Measurements from ENCODE around the gene GLT1D1.
A peak's percentile ranks its signal among the peaks of the same experiment; 100 is the strongest.

Gene GLT1D1

GRCh38 chr12:128969480-128970055 is 116.3 kb downstream of the GLT1D1 start:
- DNase-seq = peak; percentile 92

- DNase-seq = no peak
These were observed 116.8 kb downstream of the GLT1D1 start for GRCh38 chr12:128970110-128970509.

DNA sequence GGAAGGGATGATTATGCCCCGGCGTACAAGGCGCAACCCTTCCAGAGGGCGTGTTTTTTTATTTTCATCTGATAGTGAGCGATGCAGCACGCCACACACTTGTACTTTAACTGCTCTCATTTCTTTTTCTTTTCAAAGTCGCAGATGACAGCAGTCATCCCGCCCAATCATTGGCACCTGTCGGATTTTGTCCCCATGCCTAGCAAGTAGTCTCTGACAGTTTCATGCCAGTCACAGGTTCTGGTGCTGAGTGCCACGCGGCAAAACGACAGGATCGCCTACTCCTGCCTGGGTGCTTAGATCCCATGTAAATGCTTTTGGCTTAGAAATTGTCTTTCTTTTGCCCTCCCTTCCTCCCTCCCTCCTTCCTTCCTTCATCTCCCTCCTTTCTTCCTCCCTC is 117.7 kb downstream of the GLT1D1 start:
- DNase-seq = no peak

GRCh38 chr12:128971802-128972201 is 118.5 kb downstream of the GLT1D1 start:
- DNase-seq = peak; percentile 91

DNA sequence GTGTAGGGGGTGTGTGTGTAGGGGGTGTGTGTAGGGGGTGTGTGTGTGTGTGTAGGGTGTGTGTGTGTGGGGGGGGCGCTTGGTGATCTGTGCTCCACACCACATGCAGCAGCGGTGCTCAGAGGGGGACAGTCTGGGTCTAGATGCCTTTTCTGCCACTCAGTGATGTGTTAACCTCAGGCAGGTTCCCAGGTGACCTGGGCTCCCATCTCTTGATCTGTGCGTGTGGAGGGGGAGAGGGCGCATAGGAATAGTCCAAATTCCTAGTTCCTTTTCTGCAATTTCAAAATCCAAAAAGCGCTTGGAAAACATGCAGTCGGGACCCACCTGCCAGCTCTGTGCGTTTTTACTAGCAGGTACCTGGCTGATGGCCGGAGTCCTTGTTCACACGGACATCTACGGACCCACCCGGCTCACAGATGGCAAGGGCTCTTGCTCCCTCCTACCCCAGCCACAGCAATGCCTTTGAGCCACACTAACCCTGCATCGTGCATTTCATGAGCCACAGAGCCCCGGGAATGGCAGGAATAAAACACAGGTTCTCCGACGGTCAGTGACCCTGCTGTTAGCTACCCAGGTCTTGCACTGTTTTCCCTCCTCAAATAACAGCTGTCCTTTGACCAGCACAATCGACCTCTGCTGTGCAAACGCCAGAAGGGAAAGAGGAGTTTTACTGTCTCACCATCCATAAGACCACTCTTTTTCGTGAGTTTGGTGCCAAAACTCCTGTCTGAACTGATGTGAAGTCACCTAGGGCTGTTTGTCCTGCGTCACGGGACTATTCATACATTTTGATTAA is 120.8 kb downstream of the GLT1D1 start:
- no peak for DNase-seq

GRCh38 chr12:128974881-128975280 is 121.6 kb downstream of the GLT1D1 start:
- DNase-seq = no peak

DNA sequence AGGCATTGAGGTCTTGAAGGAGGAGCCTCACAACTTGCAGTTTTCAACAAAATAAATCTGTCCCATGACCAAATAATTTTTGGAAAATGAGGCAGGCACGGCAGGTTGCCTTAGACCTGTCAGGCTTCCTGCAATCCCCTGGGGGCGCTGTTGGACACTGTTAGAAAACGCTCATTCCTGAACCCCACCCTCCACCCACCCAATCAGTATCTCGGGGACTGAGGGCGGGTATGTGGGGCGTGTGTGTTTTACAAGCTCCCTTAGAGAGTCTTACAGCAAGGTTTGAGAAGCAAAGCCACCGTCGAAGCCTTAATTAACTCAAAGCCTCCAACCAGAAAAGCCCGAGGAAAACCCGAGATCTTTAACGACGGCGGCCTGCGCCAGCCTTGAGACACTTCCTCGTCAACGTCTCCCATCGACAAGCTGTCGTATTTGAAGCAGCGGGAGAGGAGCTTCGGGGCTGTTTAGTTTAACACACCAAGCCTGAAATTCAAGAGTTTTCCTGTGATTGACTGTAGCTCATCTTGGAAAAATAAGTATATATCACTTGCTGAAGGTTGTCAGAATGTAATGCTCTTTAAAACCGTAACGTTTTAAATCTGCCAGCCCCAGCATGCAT is 123.0 kb downstream of the GLT1D1 start:
- no peak for DNase-seq

- DNase-seq = peak; percentile 10
These were observed 124.2 kb downstream of the GLT1D1 start for GRCh38 chr12:128977441-128977840.

- DNase-seq = no peak
These were observed 124.8 kb downstream of the GLT1D1 start for GRCh38 chr12:128978067-128978466.

GRCh38 chr12:128980623-128981022 is 127.3 kb downstream of the GLT1D1 start:
- DNase-seq = no peak

DNA sequence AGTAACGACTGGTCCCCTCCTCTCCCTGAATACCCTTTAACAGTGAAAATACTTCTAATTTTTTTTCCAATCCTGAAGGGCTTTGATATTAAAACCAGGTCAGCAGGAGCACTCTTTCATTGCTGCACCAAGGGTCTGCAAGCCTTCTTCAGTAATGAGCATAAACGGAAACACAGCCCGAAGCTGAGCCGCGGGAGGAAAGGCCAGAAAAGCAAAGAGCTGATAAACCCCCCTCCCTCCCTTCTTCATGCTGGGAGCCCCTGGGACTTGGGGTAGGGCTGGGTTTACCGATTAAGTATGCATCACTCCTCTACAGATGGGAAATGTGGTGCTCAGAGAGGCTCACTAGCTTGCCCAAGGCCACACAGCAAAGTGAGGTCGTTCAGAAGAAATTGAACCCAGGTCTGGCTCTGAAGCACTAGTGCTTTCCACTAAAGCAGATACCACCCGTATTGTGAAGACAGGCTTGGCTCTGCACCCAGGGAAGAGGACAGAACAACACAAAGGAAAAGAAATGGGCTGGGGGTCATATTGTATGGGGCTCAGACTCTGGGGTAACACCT is 128.8 kb downstream of the GLT1D1 start:
- DNase-seq = no peak

DNA sequence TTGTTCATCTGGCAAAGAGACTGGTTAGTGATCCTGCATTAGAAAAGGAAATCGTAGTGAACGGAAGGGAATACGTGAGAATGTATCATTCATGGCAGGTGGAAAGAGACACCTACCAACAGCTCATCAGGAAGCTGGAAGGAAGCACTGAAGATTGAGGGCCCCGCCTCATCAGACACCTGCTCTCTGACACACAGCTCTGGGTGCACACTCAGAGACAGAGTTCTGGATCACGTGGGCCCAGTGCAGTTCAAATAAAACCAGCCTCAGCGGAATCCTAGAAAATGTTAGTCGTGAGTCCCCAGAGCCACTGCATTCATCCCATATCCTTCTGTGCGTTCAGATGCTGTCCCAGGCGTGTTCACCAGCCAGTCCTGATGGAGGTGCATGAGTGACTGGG is 129.7 kb downstream of the GLT1D1 start:
- no peak for DNase-seq

DNA sequence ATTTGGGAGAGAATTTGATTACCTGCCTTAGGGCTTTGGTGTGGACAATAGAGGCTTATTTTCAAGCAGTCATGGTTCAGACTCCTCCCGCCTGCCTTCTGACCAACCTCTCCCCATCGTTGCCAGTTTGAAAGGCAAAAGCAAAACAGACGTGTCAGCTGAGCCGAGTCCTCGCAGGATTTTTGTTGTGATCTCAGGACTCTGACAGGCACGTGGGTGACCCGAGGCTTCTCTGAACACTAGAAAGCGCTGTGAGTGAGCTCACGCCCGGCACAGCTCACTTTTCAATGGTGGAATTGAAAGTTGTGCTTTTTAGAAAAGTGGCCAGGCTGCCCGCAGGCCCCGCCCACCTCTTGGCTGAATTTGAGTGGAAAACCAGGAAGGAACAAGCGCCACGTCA is 130.1 kb downstream of the GLT1D1 start:
- no peak for DNase-seq

DNA sequence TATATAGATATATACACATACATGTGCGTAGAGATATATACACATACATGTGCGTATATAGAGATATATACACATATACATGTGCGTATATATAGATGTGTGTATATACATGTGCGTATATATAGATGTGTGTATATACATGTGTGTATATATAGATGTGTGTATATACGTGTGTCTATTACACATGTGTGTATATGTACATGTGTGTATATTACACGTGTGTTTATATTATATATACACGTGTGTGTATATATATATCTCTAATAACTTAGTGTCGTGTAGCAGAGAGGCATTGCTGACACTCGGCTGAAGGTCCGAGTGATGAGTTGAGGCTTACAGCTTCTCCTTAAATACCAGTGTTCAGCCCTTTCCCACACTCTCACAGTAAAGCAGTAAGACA is 133.7 kb downstream of the GLT1D1 start:
- no peak for DNase-seq

DNA sequence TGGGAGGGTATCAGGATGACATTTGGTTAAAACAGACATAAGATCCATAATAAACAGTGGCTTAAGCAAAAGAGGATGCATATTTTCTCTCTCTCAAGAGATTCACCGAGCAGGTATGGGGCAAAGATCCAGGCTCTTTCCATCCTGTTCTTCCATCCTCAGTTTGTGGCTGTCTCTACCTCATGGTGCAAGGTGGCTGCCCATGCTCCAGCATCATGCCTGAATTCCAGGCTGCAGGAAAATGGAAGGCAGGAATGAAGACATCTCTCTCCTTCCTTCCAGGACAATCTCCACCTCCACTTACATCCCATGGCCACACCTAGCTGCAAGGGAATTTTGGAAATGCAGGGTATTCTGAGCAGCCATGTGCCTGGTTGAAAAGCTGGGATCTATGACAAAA is 136.0 kb downstream of the GLT1D1 start:
- DNase-seq = no peak

DNA sequence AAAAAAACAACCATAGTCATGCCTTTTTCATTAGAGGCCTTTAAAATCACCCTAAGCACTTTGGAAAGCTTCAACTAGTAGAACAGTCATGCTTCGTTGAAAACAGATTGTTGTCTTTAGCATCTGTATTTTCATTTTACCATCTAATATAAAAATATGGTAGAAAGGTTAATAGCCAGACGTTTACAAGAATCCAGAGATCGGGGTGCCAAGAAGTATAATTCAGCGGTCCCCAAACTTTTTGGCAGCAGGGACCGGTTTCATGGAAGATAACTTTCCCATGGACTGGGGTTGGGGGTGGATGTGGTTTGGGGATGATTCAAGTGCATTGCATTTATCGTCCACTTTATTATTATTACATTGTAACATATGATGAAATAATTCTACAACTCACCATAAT is 138.4 kb downstream of the GLT1D1 start:
- DNase-seq = no peak

- no peak for DNase-seq
These were observed 138.8 kb downstream of the GLT1D1 start for GRCh38 chr12:128992116-128992515.

DNA sequence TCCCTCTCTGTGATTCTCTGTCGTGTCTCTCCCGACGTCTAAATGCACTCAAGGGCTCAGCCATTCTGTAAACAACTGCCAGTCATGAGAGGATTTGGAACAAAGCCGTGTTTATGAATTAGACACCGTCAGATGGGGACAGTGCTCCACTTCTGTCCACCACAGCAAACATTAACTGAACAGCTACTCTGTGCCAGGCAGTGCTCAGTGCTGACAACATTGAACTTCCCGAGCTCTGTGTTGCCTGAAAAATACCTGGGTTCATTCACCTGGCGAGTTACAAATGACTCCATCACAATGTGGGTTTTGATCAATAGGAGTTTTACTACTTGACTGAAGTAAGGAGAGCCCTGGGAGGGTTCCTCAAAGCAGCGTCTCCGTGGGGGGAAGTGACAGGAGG is 139.3 kb downstream of the GLT1D1 start:
- no peak for DNase-seq

- DNase-seq = no peak
These were observed 141.6 kb downstream of the GLT1D1 start for GRCh38 chr12:128994856-128995255.

DNA sequence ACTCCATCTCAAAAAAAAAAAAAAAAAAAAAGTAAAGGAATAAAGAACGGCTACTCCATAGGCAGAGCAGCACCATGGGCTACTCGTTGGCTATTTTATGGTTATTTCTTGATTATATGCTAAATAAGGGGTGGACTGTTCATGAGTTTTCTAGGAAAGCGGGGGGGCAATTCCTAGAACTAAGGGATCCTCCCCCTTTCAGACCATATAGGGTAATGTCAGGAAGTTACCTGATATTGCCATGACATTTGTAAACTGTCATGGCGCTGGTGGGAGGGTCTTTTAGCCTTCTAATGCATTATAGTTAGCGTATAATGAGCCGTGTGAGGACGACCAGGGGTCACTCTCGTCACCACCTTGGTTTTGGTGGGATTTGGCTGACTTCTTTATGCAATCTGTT is 142.3 kb downstream of the GLT1D1 start:
- DNase-seq = no peak

GRCh38 chr12:129001826-129002225 is 148.5 kb downstream of the GLT1D1 start:
- no peak for DNase-seq

DNA sequence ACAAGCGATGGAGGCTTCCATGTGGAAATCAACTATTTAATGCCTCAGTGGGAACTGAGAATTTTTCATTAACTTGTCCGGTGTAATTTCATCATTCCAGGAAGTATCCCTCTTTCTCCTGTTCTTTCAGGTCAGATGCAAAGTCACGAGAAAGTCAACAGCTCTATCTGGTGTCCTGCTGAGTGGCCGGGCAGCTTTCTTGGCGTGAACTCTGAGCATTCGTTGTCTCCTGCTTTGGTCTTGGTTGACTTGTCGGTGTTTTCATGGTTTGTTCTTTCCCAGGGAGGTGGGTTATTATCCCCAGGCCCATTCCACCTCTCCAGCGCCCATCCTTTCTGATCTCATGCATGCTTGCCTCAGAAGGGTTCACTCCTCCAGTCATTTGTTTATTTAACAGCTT is 149.1 kb downstream of the GLT1D1 start:
- DNase-seq = no peak

DNA sequence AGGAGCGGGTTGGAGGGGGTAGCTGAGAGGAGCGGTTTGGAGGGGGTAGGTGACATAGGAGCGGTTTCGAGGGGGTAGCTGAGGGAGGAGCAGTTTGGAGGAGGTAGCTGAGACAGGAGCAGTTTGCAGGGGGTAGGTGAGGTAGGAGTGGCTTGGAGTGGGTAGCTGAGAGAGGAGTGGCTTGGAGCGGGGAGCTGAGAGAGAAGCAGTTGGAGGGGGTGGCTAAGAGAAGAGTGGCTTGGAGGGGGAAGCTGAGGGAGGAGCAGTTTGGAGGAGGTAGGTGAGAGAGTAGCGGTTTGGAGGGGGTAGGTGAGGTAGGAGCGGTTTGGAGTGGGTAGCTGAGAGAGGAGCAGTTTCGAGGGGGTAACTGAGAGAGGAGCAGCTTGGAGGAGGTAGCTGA is 152.1 kb downstream of the GLT1D1 start:
- DNase-seq = no peak

GRCh38 chr12:129005829-129006228 is 152.6 kb downstream of the GLT1D1 start:
- DNase-seq = no peak

Measured in DMS153 (cell line).